Astrocyte (in vitro differentiated cells and primary cell): Measurements from ENCODE around the gene HSPBP1. TPM values are rescaled to one million over a fixed set of nuclear protein-coding genes. Genes with fewer than 3 reads are reported as not detected.

ENCODE experiments used
- DNase-seq: peaks from one replicate; pipeline ENCODE4 v3.0.0-alpha.2; 2010; ENCODE audit warnings: low read depth
- FAIRE-seq: peaks from 2 replicates; lab custom pipeline; 2011; peaks lifted over from hg19 to GRCh38; lab: Jason Lieb, UNC
- H2AFZ ChIP-seq: 2 replicates; pipeline ENCODE4 v1.6.0; 2012; ENCODE audit warnings: low read depth, low read length, inconsistent platforms
- H3K27ac ChIP-seq: 2 replicates; pipeline ENCODE4 v1.5.1; 2011; ENCODE audit warnings: low read depth, low read length, inconsistent platforms
- H3K27me3 ChIP-seq: 2 replicates; pipeline ENCODE4 v1.6.0; 2011; ENCODE audit warnings: low read length, inconsistent platforms; ENCODE audit not compliant: insufficient read depth
- H3K36me3 ChIP-seq: 2 replicates; pipeline ENCODE4 v1.5.1; 2011; ENCODE audit warnings: low read length, inconsistent platforms; ENCODE audit not compliant: insufficient read depth
- H3K4me1 ChIP-seq: 2 replicates; pipeline ENCODE4 v1.5.1; 2011; ENCODE audit warnings: low read length, inconsistent platforms; ENCODE audit not compliant: insufficient read depth
- H3K4me2 ChIP-seq: 2 replicates; pipeline ENCODE4 v1.6.0; 2012; ENCODE audit warnings: low read length, inconsistent platforms
- H3K4me3 ChIP-seq: 2 replicates; pipeline ENCODE4 v1.5.1; 2011; ENCODE audit warnings: low read depth, mild to moderate bottlenecking, low read length, inconsistent platforms; ENCODE audit not compliant: insufficient read depth
- H3K79me2 ChIP-seq: 2 replicates; pipeline ENCODE4 v1.6.0; 2012; ENCODE audit warnings: mild to moderate bottlenecking, low read length, inconsistent platforms; ENCODE audit not compliant: insufficient read depth
- H3K9ac ChIP-seq: 2 replicates; pipeline ENCODE4 v1.6.0; 2012; ENCODE audit warnings: mild to moderate bottlenecking, low read length, inconsistent platforms
- H3K9me3 ChIP-seq: 2 replicates; pipeline ENCODE4 v1.5.1; 2012; ENCODE audit warnings: low read depth, mild to moderate bottlenecking, low read length, inconsistent platforms; ENCODE audit not compliant: insufficient read depth
- H4K20me1 ChIP-seq: 2 replicates; pipeline ENCODE4 v1.6.0; 2012; ENCODE audit warnings: low read length, inconsistent platforms; ENCODE audit not compliant: insufficient read depth
- H3K27ac Mint-ChIP-seq: one replicate; pipeline ENCODE4 v1.8.0; 2021; ENCODE audit warnings: mild to moderate bottlenecking, mixed read lengths; ENCODE audit not compliant: unreplicated experiment
- H3K27me3 Mint-ChIP-seq: one replicate; pipeline ENCODE4 v1.8.0; 2021; ENCODE audit warnings: low read depth, mixed read lengths; ENCODE audit not compliant: unreplicated experiment
- H3K36me3 Mint-ChIP-seq: one replicate; pipeline ENCODE4 v1.8.0; 2021; ENCODE audit warnings: low read depth, mixed read lengths; ENCODE audit not compliant: unreplicated experiment
- H3K4me1 Mint-ChIP-seq: one replicate; pipeline ENCODE4 v1.8.0; 2021; ENCODE audit warnings: low read depth, mixed read lengths; ENCODE audit not compliant: unreplicated experiment
- H3K4me3 Mint-ChIP-seq: one replicate; pipeline ENCODE4 v1.8.0; 2021; ENCODE audit warnings: mild to moderate bottlenecking, moderate library complexity, mixed read lengths; ENCODE audit not compliant: unreplicated experiment
- H3K9me3 Mint-ChIP-seq: one replicate; pipeline ENCODE4 v1.8.0; 2021; ENCODE audit warnings: mild to moderate bottlenecking, mixed read lengths; ENCODE audit not compliant: unreplicated experiment
- CTCF ChIP-seq: IDR thresholded peaks from 2 replicates; pipeline ENCODE4 v1.5.1; 2011; ENCODE audit warnings: low read depth, mild to moderate bottlenecking, inconsistent platforms, low read length, moderate library complexity; ENCODE audit not compliant: insufficient read depth
- EZH2 ChIP-seq: IDR thresholded peaks from 2 replicates; pipeline ENCODE4 v1.6.1; 2012; ENCODE audit warnings: mild to moderate bottlenecking, low read length, inconsistent platforms; ENCODE audit not compliant: insufficient read depth
- total RNA-seq: library from RNA; stranded (reverse); gene quantifications from 2 replicates; pipeline ENCODE4 v1.2.1, GENCODE V29; 2021

HSPBP1 gene
- total RNA-seq, 1 donor from 2014 or later, result 34.8 TPM

- no peak for DNase-seq
Observed at GRCh38 chr19:55224038-55224665, 55.8 kb downstream of the HSPBP1 start.

GRCh38 chr19:55223291-55224037 is 56.4 kb downstream of the HSPBP1 start:
- DNase-seq (no peak), FAIRE-seq (no peak)
- Histone ChIP-seq H3K79me2 (no peaks in the 10 kb centered on the region), H3K9ac (no peak overlapping the region), H3K4me2 (no peak overlapping the region), H3K9me3 (no peaks in the 10 kb centered on the region), H2AFZ (no peak overlapping the region), H3K36me3 (no peaks in the 10 kb centered on the region), H4K20me1 (peaks cover 40% of the 10 kb centered on the region), H3K27ac (no peak overlapping the region), H3K27me3 (no peaks in the 10 kb centered on the region), H3K4me3 (no peak overlapping the region), H3K4me1 (no peaks in the 10 kb centered on the region)
- H3K27me3 Mint-ChIP-seq, result no peaks in the 10 kb centered on the region
- TF ChIP-seq CTCF (no peak), EZH2 (no peak)
- H3K36me3 Mint-ChIP-seq, result peaks cover 16% of the 10 kb centered on the region
- no peaks in the 10 kb centered on the region for H3K4me1 Mint-ChIP-seq
- H3K4me3 Mint-ChIP-seq, result no peak overlapping the region
- peak overlapping the region; percentile 83 for H3K27ac Mint-ChIP-seq
- no peaks in the 10 kb centered on the region for H3K9me3 Mint-ChIP-seq

More at GRCh38 chr19:55224038-55224665, 55.8 kb downstream of the HSPBP1 start:
- no peaks in the 10 kb centered on the region for H3K27me3 ChIP-seq
- Mint-ChIP-seq H3K9me3 (no peaks in the 10 kb centered on the region), H3K27ac (no peak overlapping the region), H3K4me3 (no peak overlapping the region), H3K27me3 (no peaks in the 10 kb centered on the region), H3K4me1 (no peaks in the 10 kb centered on the region), H3K36me3 (peaks cover 16% of the 10 kb centered on the region)
- H3K4me3 ChIP-seq, result no peak overlapping the region
- H2AFZ ChIP-seq, result no peak overlapping the region
- peaks cover 45% of the 10 kb centered on the region for H4K20me1 ChIP-seq
- no peaks in the 10 kb centered on the region for H3K9me3 ChIP-seq
- no peak overlapping the region for H3K4me2 ChIP-seq
- no peaks in the 10 kb centered on the region for H3K4me1 ChIP-seq
- no peaks in the 10 kb centered on the region for H3K36me3 ChIP-seq
- H3K27ac ChIP-seq, result no peak overlapping the region
- H3K79me2 ChIP-seq, result no peaks in the 10 kb centered on the region
- no peak overlapping the region for H3K9ac ChIP-seq
- FAIRE-seq, result no peak
- no peak for TF ChIP-seq CTCF
- no peak for TF ChIP-seq EZH2

- no peak for FAIRE-seq
- Histone ChIP-seq H3K79me2 (no peaks in the 10 kb centered on the region), H2AFZ (no peak overlapping the region), H3K36me3 (no peaks in the 10 kb centered on the region), H3K4me1 (peaks cover 7% of the 10 kb centered on the region), H3K4me2 (no peak overlapping the region), H4K20me1 (peaks cover 27% of the 10 kb centered on the region), H3K9me3 (no peaks in the 10 kb centered on the region), H3K27me3 (no peaks in the 10 kb centered on the region), H3K4me3 (no peak overlapping the region), H3K9ac (no peak overlapping the region), H3K27ac (no peak overlapping the region)
- Mint-ChIP-seq H3K4me3 (no peak overlapping the region), H3K4me1 (peaks cover 8% of the 10 kb centered on the region), H3K36me3 (peaks cover 7% of the 10 kb centered on the region), H3K9me3 (peaks cover 3% of the 10 kb centered on the region), H3K27ac (no peak overlapping the region), H3K27me3 (no peaks in the 10 kb centered on the region)
- TF ChIP-seq EZH2 (no peak), CTCF (no peak)
- DNase-seq, result no peak
Observed at GRCh38 chr19:55220525-55220924, 59.4 kb downstream of the HSPBP1 start.
